Fibroblast of villous mesenchyme (primary cell): ENCODE measurements around the gene LARP1. TPM values are rescaled to one million over a fixed set of nuclear protein-coding genes. Genes with fewer than 3 reads are reported as not detected.

ENCODE experiments used
- DNase-seq: peaks from one replicate; pipeline ENCODE4 v3.0.0-alpha.2; 2010; ENCODE audit warnings: low read depth
- H3K4me3 ChIP-seq: 2 replicates; pipeline ENCODE4 v1.5.1; 2011; ENCODE audit warnings: low read depth, mild to moderate bottlenecking, low read length
- small RNA-seq: library from RNA; depleted of rRNA; stranded (forward); fragments of <200 nt; gene quantifications from one replicate; pipeline ENCODE3, GENCODE V24; 2012
- total RNA-seq: library from RNA; depleted of rRNA; stranded (reverse); fragments of >200 nt; gene quantifications from 2 replicates; pipeline ENCODE4 v1.2.3, GENCODE V29; 2012
- TF ChIP-seq, protein P1 (sequence below): IDR thresholded peaks from 2 replicates; pipeline ENCODE4 v1.5.1; 2012; ENCODE audit warnings: low read depth, mild to moderate bottlenecking, low read length; ENCODE audit not compliant: insufficient read depth

Gene LARP1
- total RNA-seq, 1 donor, result 111 TPM

DNA sequence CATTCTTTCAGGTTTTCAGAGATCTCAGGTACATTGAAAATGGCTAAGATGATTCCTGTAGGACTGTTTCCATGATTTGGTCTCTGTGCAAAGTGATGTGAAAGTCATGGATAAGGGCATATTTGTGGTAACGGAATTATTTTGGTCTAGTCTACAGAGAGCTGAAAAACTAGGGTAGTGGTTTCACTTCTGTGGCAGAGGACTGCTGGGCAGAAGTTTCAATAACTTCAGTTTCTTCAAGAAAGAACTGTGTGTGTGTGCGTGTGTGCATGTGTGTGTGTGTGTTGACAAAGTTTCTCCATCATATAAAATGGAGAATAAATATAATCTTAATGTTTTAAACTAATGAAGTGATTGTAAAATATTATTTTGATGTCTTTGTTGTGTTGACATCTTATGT lies 107.6 kb downstream of the LARP1 start:
- TF ChIP-seq, protein P1, sequence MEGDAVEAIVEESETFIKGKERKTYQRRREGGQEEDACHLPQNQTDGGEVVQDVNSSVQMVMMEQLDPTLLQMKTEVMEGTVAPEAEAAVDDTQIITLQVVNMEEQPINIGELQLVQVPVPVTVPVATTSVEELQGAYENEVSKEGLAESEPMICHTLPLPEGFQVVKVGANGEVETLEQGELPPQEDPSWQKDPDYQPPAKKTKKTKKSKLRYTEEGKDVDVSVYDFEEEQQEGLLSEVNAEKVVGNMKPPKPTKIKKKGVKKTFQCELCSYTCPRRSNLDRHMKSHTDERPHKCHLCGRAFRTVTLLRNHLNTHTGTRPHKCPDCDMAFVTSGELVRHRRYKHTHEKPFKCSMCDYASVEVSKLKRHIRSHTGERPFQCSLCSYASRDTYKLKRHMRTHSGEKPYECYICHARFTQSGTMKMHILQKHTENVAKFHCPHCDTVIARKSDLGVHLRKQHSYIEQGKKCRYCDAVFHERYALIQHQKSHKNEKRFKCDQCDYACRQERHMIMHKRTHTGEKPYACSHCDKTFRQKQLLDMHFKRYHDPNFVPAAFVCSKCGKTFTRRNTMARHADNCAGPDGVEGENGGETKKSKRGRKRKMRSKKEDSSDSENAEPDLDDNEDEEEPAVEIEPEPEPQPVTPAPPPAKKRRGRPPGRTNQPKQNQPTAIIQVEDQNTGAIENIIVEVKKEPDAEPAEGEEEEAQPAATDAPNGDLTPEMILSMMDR, result no peak
- no peak overlapping the region for H3K4me3 ChIP-seq
- DNase-seq, result peak; percentile 33

- TF ChIP-seq, protein P1, result no peak
- no peak overlapping the region for H3K4me3 ChIP-seq
- DNase-seq, result peak; percentile 49
Observed at GRCh38 chr5:154863291-154864080, 108.3 kb downstream of the LARP1 start.

DNA sequence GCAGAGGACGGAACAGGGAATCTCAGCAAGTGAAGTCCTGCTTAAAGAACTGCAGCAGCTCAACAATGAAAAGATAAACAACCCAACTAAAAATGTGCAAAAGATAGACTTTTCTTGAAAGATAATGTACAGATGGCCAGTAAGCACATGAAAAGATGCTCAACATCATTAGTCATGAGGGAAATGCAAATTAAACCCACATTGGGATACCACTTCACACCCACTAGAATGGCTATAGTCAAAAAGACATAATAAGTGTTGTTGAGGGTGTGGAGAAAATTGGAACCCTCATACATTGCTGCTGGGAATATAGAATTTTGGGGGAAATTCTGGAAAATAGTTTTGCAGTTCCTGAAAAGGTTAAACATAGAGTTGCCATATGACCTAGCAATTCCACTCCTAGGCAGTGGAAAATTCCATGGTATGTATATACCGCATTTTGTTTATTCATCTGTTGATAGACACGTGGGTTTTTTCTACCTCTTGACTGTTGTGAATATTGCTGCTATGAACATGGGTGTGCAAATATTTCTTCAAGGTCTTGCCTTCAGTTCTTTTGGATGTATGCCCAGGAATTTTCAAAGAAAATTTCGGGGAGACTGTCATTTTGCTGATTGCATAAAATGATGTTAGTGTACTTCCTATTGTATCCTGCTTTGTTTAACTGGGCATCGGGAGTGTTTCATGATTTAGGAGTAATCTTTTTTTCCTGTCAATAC lies 110.4 kb downstream of the LARP1 start:
- TF ChIP-seq, protein P1, result no peak
- peak; percentile 52 for DNase-seq
- no peak overlapping the region for H3K4me3 ChIP-seq

DNA sequence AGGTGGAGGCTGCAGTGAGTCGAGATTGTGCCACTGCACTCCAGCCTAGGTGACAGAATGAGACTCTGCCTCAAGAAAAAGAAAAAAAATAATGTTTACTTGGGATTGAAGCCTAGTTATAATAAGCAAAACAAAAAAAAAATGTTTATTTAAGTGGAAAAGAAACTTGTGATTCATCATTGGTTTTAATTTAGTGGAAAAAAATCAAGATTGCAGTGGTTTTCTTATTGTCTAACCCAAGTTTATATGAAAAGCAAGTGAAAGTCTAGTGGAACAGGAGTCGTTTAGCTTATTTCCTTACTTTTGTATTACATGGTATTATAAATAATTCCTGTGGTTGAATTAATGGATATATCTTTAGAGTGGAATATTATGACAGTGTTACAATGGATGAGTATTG lies 111.7 kb downstream of the LARP1 start:
- no peak for DNase-seq

More for the DNA sequence above, 111.7 kb downstream of the LARP1 start:
- H3K4me3 ChIP-seq, result no peak overlapping the region
- TF ChIP-seq, protein P1, result no peak

Small RNA genes within 50 kb of the gene (small RNA-seq; reads per million reads assigned to genes)
- not detected for gene MIR378H
- not detected for gene RF00019

Other genes with a start within 250 kb of the LARP1 start
- 4.2 and 7.8 TPM in 2 replicates for gene FAXDC2, start 95.2 kb downstream of the LARP1 start, total RNA-seq
- 40.6 and 60.5 TPM in 2 replicates for gene CNOT8, start 103.2 kb downstream of the LARP1 start, total RNA-seq
- 13.5 and 23.3 TPM in 2 replicates for gene GEMIN5, start 182.8 kb downstream of the LARP1 start, total RNA-seq
- 11.7 and 12.9 TPM in 2 replicates for gene MRPL22, start 185.7 kb downstream of the LARP1 start, total RNA-seq